ENCODE measurements around the gene SQSTM1.
A peak's percentile ranks its signal among the peaks of the same experiment; 100 is the strongest.
"Not testable (repeated sequence)": the region's sequence is repeated elsewhere in the genome, so short reads cannot be mapped to it uniquely, and the experiment has no call there.

Gene SQSTM1

GRCh38 chr5:179858586-179859427 is 38.1 kb downstream of the SQSTM1 start, which contains the start of gene MRNIP:
Gene MRNIP, minus strand, starts transcription at chr5:179858817. Its CDS starts 21 bp downstream, at chr5:179858796.
- peak; percentile 92 for DNase-seq (ENCODE audit: low spot score)

- DNase-seq (ENCODE audit: low spot score) = no peak
Measured at GRCh38 chr5:179860301-179860700, 39.6 kb downstream of the SQSTM1 start.

DNA sequence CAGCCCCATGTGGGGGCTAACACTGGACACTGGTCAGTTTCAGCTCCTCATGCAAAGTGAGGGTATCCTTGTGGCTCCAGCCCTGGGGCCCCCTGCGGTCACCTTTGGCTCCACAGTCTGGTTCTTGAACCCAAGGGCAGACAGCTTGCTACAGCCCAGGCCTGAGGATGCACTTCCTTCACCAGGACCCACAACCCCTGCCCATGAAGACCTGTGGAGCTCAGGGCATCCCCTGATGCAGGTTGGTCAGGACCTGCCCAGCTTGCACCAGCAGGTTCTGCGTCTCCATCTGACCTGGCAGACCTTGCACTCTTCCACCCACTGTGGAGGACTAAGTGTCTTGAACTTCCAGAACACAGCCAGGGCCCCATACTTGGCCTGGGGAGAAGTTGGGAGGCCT is 41.6 kb downstream of the SQSTM1 start:
- no peak for DNase-seq (ENCODE audit: low spot score)

DNA sequence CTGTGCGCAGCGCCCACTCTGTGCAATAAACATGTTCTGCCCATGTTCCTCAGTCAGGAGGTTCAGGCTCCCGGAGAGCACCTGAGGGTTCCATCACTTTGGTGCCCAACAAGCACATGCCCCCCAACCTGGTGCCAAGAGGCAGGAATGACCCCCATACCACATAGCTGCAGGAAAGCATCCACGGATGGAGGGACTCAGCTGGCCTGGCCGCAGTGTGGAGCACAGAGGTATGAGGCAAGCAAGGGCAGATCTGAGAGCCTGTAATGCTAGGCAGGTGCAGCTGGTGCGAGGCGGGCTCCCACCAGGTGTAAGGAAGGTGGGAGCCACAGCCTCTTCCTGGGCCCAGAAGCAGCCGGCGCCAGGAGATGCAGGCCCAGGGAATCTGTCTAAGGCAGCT is 42.2 kb downstream of the SQSTM1 start:
- no peak for DNase-seq (ENCODE audit: low spot score)

DNA sequence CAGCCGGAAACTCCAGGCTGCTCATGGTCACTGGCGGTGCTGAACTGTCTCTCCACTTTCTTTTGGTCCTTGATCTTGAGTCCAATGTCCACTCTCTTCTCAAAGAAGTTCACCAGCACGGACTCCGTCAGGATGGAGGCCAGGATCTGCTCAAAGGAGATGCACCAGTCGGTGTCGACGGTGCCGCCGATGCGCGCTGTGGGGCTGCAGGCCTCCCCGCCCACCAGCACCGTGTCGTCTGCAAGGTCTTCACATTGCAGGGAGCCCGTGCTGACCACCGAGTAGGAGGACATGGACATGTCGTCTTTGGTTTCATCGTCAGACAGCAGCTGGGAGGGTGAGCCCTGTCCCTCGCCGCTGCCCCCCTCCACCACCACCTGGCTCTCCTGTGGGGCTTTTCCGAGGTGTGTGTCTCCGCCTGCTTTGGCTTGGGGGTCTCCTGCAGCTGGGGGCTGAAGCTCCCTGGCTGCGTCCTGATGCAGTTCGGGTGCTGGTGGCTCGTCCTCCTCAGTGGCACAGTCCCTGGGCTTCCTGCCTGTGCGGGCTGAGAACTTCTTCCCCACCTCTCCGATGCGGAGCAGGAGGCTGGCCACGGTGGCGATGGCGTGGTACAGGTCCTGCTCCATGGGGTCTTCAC is 42.9 kb downstream of the SQSTM1 start:
- no peak for DNase-seq (ENCODE audit: low spot score)

- DNase-seq (ENCODE audit: low spot score) = no peak
Measured at GRCh38 chr5:179864686-179865085, 44.0 kb downstream of the SQSTM1 start.

DNA sequence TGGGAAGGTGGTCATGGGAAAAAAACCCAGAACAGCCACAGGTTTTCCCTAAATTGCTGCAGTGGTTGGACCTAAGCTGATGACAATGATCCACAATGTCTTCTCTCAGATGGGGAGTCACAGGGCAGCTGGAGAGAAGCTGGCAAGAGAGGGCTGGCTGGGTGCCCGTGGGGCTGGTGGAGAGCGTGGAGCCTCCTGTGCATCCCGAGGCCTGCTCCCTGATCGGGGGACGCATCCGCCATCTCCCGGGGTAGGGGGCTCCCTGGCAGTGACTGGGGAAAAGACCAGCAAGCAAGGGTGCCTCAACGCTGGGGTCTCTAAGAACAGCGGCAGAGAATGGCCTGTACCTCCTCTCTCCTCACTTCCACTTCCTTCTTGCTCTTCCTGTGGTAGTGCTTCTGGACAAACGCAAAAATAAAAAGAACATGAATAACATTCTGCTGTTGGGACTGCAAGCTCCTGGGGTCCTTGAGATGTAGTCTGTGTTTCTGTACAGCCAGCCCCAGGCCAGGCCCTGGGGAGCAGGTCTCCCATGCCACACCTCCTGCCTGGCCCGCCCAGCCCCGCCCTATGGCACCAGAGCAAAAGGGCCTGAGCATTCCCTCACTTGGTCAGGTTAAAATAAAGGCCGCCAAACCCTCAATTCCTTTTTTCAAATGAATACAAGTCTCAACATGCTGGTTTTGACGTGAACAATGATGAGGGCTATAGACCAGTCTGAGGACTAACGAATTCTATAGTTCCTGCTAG is 45.0 kb downstream of the SQSTM1 start:
- no peak for DNase-seq (ENCODE audit: low spot score)

DNA sequence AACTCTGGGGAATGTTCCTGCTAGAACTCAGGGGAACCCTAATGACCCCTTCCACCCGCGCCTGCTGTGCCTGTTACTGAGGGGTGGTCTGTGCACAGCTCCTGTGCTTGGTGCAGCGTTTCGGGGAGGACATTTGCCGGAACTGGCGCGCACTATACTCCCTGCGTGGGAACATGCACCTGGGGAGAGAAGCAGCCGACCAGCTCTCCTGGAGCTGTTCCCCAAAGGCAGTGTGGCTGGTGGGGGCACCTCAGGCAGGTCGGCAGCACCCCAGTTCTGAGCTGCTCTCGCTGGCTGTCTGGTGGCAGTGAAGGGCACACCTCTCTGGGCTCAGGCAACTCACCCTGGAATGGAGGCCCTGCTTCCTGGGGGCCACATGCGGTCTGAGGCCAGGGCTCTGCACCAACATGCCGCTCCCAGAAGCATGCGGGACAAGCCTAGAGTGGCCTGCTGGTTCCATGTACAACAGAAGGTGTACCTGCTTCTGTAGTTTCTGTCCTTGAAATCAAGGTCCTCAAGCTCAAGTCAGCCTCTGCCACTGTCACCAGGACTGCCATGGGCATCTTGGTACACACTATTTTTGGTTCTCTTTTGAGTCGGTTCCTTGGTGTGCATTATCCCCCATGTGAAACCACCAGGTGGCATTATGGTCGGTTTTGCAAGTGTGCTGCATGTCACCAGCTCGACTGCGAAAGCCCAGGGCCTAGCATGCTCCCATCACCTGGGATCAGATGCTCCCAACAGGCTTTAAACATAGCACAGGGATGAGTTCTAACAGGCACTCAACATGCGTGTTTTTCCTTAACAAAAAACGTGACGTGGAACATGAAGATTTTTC is 45.8 kb downstream of the SQSTM1 start:
- DNase-seq (ENCODE audit: low spot score) = peak; percentile 39

DNA sequence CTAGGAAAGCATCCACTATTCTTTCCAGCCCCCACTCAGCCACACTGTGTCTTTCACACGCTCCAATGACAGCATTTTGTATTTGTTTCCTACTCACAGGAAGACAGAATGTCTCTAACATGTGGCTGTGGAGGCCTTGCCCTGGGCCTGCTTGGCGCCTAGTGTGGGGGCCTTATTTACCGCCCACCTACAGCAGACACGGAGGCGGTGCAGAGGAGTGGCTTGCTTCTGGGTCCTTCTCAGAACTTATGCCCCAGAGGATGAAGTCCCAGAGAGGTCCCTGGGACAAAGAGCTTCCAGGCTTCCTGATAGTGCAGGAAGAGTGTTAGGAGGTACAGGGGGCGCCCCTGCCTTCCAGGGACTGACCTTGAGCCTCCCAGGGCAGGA is 46.4 kb downstream of the SQSTM1 start:
- no peak for DNase-seq (ENCODE audit: low spot score)

DNA sequence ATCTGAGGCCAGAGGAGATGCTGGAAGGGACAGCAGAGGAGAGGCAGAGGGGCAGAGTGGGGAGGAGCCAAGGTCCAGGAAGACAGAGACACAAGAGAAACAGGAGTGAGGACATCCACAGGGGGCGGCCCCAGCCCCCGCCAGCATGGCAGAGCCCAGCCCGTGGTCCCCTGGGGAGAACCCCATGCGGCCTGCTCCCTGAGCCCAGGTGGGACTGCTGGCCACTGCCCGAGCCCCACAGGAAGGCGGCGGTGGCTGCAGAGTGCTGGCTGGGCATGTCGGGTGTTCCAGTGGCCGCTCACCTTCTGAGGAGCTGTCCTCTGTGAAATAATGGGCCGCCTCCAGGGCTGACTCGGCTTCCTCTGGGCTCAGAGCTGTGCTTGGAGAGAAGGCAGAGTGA is 46.8 kb downstream of the SQSTM1 start:
- DNase-seq (ENCODE audit: low spot score) = no peak

GRCh38 chr5:179868541-179868940 is 47.8 kb downstream of the SQSTM1 start:
- DNase-seq (ENCODE audit: low spot score) = no peak

DNA sequence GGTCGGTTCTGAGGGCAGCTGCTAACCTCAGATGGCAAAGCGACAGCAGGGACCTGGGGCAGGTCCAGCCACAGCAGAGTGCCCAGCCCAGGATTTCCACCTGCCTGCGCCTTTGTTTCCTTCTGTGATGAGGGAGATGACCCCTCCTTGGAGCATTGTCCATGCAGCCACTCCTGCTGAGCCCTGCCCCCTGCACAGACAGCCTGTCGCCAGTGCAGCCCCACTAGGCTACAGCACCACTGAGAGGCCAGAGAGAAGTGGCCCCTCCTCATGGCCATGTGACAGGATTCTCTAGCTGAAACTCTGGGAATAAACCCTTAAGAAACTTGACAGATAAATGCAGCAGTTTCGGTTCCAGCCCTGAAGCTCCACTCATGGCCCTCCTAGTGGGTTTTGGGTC is 48.4 kb downstream of the SQSTM1 start:
- DNase-seq (ENCODE audit: low spot score) = no peak

GRCh38 chr5:179869641-179870402 is 49.1 kb downstream of the SQSTM1 start:
- no peak for DNase-seq (ENCODE audit: low spot score)

GRCh38 chr5:179870403-179870903 is 49.7 kb downstream of the SQSTM1 start:
- DNase-seq (ENCODE audit: low spot score) = no peak

DNA sequence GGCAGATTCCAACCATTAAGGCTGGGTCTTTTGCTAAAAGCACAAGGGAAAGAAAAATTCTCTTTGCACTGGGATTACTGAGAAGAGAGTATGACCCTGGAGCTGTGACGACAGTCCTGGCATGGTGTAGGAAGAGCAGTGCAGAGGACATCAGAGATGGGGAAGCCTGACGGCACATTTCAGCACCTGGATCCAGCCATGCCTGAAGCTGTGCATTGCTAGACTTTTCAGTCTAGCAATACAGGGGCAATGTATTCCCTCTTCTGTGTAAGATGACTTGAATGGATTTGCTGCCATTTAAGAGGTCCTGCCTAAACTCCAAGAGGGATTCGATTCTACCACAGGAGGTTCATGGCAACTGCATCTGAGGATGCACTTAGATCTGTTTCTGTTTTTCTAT is 50.2 kb downstream of the SQSTM1 start:
- DNase-seq (ENCODE audit: low spot score) = no peak

- not testable (repeated sequence) for DNase-seq (ENCODE audit: low spot score)
Measured at GRCh38 chr5:179871533-179871932, 50.8 kb downstream of the SQSTM1 start.

DNA sequence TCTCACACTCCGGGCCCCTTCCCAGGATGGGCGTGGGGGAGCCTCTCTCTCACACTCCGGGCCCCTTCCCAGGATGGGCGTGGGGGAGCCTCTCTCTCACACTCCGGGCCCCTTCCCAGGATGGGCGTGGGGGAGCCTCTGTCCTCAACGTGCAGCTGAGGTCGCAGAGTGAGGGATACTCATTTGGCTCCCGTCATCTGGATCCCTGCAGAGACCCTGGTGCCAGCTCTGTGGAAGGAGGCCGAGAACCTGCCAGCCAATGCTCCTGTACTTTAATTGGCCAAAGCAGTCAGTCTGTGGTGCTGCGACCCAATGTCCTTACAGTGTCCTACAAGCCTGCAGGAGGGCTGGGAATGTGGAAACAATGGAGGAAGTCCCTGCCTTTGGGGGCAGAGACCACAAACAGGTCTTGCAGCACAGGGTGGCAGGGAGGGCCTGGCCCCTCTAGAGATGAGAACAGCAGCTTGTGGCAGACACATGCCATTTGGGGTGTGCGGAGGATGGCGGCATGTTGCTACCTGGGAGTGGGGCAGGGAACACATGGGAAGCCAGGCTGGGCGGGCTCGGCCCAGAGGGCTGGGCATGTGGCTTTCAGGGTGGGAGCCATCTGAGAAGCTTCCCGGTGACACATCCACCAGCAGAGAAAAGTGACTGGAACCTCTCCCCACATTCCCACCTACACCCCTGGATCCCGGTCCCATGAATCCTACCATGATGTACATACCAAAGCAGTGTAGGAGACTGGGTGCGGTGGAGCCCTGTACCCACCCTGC is 51.5 kb downstream of the SQSTM1 start:
- no peak for DNase-seq (ENCODE audit: low spot score)

- no peak for DNase-seq (ENCODE audit: low spot score)
Measured at GRCh38 chr5:179872828-179873575, 52.3 kb downstream of the SQSTM1 start.

DNA sequence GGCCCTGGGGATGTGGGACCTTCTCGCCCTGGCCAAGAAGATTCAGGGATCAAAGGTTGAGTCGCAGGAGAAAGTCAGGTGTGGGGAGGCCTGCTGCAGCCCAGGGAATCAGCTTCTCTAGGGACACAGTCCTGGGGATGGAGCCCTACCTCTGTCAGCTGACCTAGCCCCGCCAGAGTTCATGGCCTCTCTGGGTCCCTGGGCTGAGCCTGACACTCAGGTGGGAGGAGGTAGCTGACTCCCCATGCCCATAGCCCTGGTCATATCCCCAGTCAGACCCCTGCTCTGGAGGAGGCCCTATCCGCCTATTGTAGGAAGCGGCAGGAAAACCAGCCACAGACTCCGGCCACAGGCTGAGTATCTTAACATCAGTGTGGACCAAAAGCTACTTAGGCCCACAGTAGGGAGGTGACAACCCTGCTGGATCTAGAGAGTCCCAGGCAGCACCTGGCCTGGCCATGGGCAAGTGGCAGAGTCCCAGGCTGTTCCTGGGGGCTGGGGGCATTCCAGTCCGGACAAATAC is 52.9 kb downstream of the SQSTM1 start:
- DNase-seq (ENCODE audit: low spot score) = no peak

Measured in germinal center (tissue), 1 donor.